Measurements from ENCODE around the gene AMZ1.

Gene AMZ1

DNA sequence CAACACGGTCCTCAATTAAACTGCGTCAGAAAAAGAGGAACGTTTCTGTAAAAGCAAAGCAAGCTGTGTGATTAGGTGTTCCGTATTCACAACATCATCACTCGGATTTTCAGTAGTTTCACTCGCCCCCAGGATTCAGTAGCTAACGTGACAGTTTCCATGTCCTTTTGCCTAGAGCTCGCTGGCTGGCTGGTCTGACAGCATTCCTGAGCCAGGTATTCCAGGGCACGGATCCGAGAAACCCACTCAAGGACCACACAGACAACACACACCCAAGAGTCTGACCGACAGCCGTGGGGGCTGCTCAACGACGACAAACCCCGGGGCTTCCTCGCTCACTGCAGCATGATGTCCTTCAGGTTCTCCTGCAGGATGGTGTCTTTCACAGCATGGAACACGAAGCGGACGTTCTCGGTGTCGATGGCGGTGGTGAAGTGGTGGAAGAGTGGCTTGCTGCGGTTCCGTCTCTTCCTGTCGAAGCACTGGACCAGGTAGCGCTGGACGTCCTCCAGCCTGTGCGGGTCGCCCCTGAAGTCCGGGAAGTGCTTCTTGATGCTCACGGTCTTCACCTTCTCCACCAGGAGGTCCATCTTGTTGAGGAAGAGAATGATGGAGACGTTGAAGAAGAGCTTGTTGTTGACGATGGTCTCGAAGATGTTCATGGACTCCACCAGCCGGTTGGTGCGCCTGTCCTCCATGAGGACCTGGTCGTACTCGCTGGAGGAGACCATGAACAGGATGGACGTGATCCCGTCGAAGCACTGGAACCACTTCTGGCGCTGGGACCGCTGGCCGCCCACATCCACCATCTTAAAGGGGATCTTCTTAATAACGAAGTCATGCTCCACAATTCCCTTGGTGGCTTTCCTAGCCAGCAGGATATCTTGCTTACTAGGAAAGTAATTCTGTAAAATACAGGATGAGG, 43.1 kb downstream of the AMZ1 start:
- H3K27me3 ChIP-seq (replicated peaks in 2 of 5; ENCODE audit: control insufficient read depth in 4 of 5, insufficient read depth in 5 of 5, low read length in 4 of 5) = no peaks in the 10 kb centered on the region
- no peak for DNase-seq
- no peaks in the 10 kb centered on the region for H3K9me3 ChIP-seq (ENCODE audit: control extremely low read depth in 1 of 5, control insufficient read depth in 4 of 5, insufficient read depth in 2 of 5, low read depth in 1 of 5, low read length in 4 of 5)
- peak overlapping the region; percentile 98 to 99 for H3K27ac ChIP-seq (ENCODE audit: insufficient read depth in 1 of 2, low read depth in 1 of 2, low read length in 2 of 2, poor library complexity in 1 of 2, severe bottlenecking in 2 of 2)
- no peak overlapping the region for H3K4me3 ChIP-seq (ENCODE audit: control insufficient read depth in 1 of 7, extremely low read depth in 1 of 7, insufficient read depth in 4 of 7, low read depth in 2 of 7, low read length in 6 of 7)
- 98% methylated on average over 41 of the region's 45 CpGs for WGBS (ENCODE audit: insufficient coverage)
- H3K36me3 ChIP-seq (ENCODE audit: control insufficient read depth in 4 of 4, insufficient read depth in 4 of 4, low read length in 3 of 4) = peaks cover 7 to 49% (median 25%) of the 10 kb centered on the region in 4 experiments
- POLR2A ChIA-PET = interaction anchor here (0.5 to 0.8 kb wide), 2 partner anchors 12 to 89 kb away, joined by 3 read pairs; no protein-coding TSS in a partner anchor
- CTCF ChIA-PET = interaction anchor here (0.9 to 23.9 kb wide), 5 partner anchors 12 to 33 kb away, joined by 3 to 441 read pairs (median 4); no protein-coding TSS in a partner anchor
- H3K4me1 ChIP-seq (ENCODE audit: control extremely low read depth in 1 of 4, control insufficient read depth in 4 of 4, insufficient read depth in 4 of 4, low read length in 3 of 4) = peaks cover 14 to 82% (median 74%) of the 10 kb centered on the region in 4 experiments

DNA sequence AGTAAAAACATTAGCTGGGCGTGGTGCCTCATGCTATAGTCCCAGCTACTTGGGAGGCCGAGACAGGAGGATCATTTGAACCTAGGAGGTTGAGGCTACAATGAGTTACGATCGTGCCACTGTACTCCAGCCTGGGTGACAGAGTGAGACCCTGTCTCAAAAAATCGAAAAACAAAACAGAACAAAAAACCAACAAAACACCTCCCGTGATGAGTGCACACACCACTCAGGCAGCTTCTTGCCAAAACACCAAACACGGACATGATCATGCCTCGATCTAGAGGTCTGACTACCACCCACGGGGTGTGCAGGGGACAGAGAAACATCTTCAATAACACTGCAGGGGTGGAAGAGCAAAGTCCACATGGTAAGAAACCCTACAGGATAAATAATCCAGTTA, 44.4 kb downstream of the AMZ1 start:
- ChIA-PET CTCF (interaction anchor here (0.9 to 23.9 kb wide), 5 partner anchors 13 to 32 kb away, joined by 3 to 441 read pairs (median 3); no protein-coding TSS in a partner anchor), POLR2A (no interaction called here)
- H3K27ac ChIP-seq (ENCODE audit: insufficient read depth in 1 of 2, low read depth in 1 of 2, low read length in 2 of 2, poor library complexity in 1 of 2, severe bottlenecking in 2 of 2) = peak overlapping the region; percentile 98 to 99
- H3K27me3 ChIP-seq (replicated peaks in 2 of 5; ENCODE audit: control insufficient read depth in 4 of 5, insufficient read depth in 5 of 5, low read length in 4 of 5) = no peaks in the 10 kb centered on the region
- no peak overlapping the region for H3K4me3 ChIP-seq (ENCODE audit: control insufficient read depth in 1 of 7, extremely low read depth in 1 of 7, insufficient read depth in 4 of 7, low read depth in 2 of 7, low read length in 6 of 7)
- H3K4me1 ChIP-seq (ENCODE audit: control extremely low read depth in 1 of 4, control insufficient read depth in 4 of 4, insufficient read depth in 4 of 4, low read length in 3 of 4) = peaks cover 17 to 95% (median 84%) of the 10 kb centered on the region in 4 experiments
- peaks cover 7 to 41% (median 17%) of the 10 kb centered on the region in 4 experiments for H3K36me3 ChIP-seq (ENCODE audit: control insufficient read depth in 4 of 4, insufficient read depth in 4 of 4, low read length in 3 of 4)
- DNase-seq = peak in 1 of 3 donors; percentile 24
- 98% methylated on average over 4 of the region's 9 CpGs for WGBS (ENCODE audit: insufficient coverage)
- H3K9me3 ChIP-seq (ENCODE audit: control extremely low read depth in 1 of 5, control insufficient read depth in 4 of 5, insufficient read depth in 2 of 5, low read depth in 1 of 5, low read length in 4 of 5) = no peaks in the 10 kb centered on the region

DNA sequence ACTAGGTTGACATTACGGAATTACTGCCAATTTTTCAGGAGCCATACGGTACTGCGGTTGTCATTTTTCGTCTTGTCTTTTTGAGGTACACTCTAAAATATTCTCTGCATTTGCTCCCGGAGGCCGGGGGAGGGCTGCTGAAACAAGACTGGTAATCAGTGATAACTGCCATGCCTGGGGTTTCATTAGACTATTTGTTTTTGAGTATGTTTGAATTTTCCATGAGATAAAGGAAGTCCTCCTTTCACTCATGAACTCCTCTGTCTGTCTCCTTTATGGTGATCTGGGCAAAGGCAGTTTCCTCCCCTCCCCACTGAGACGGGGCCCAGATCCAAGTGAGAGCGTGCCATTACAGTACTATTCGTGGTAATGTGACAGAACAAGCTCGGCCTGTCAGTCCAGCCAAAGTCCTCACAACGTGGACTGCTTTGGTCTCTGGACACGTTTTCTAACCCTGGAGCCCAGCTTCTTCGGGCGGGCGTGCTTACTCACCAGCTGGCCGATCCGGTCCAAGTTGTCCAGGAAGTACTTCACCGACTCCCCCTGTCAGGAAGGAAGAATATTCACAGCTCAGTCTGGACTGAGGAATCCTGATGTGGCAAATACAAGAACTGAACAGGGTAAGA, 45.1 kb downstream of the AMZ1 start:
- Histone ChIP-seq H3K4me1 (ENCODE audit: control extremely low read depth in 1 of 4, control insufficient read depth in 4 of 4, insufficient read depth in 4 of 4, low read length in 3 of 4) (peaks cover 17 to 100% (median 89%) of the 10 kb centered on the region in 4 experiments), H3K36me3 (ENCODE audit: control insufficient read depth in 4 of 4, insufficient read depth in 4 of 4, low read length in 3 of 4) (peaks cover 7 to 41% (median 17%) of the 10 kb centered on the region in 4 experiments), H3K27ac (ENCODE audit: insufficient read depth in 1 of 2, low read depth in 1 of 2, low read length in 2 of 2, poor library complexity in 1 of 2, severe bottlenecking in 2 of 2) (peak overlapping the region; percentile 98 to 99), H3K9me3 (ENCODE audit: control extremely low read depth in 1 of 5, control insufficient read depth in 4 of 5, insufficient read depth in 2 of 5, low read depth in 1 of 5, low read length in 4 of 5) (no peaks in the 10 kb centered on the region), H3K27me3 (replicated peaks in 2 of 5; ENCODE audit: control insufficient read depth in 4 of 5, insufficient read depth in 5 of 5, low read length in 4 of 5) (no peaks in the 10 kb centered on the region), H3K4me3 (ENCODE audit: control insufficient read depth in 1 of 7, extremely low read depth in 1 of 7, insufficient read depth in 4 of 7, low read depth in 2 of 7, low read length in 6 of 7) (peak overlapping the region in 2 of 7 experiments; percentile 27 to 32)
- CTCF ChIA-PET = interaction anchor here (1.2 to 23.9 kb wide), 2 partner anchors 14 to 28 kb away, joined by 4 to 441 read pairs; no protein-coding TSS in a partner anchor
- POLR2A ChIA-PET = interaction anchor here (0.7 to 1.8 kb wide), 3 partner anchors 10 to 28 kb away, joined by 3 to 6 read pairs (median 3); no protein-coding TSS in a partner anchor
- peak in 2 of 3 donors; percentile 48 to 60 for DNase-seq
- WGBS (ENCODE audit: insufficient coverage) = 39% methylated on average over 14 of the region's 18 CpGs

DNA sequence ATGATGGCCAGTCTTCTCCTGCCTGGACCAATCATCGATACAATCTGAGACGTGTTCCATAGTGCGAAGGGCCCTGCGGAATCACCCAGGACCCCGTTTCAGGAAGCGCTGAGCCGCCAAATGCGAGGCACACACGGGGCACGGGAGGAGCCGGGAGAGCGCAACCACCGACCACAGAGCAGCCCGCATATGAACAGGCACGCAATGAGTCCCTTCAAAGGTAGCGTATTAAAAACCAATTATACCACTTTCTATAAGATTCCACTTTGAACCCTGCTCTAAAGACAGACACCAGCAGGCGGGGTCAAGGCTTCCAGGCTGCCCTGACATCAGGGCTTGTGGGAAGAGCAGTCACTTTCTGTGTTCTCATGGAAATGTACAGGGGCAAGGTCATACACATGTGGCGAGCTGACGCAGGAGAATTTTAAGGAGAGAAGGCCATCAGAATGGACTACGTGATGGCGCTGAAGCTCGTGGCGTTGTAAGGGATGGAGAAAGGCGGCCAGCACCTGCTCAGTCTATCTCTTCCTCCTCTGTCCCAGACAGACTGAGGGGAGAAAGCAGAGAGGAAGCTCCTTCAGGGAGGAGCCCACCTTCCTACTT, 46.2 kb downstream of the AMZ1 start:
- no peaks in the 10 kb centered on the region for H3K9me3 ChIP-seq (ENCODE audit: control extremely low read depth in 1 of 5, control insufficient read depth in 4 of 5, insufficient read depth in 2 of 5, low read depth in 1 of 5, low read length in 4 of 5)
- CTCF ChIA-PET = interaction anchor here (1.0 to 23.9 kb wide), 7 partner anchors 15 to 73 kb away, joined by 3 to 441 read pairs (median 5); no protein-coding TSS in a partner anchor
- H3K4me1 ChIP-seq (ENCODE audit: control extremely low read depth in 1 of 4, control insufficient read depth in 4 of 4, insufficient read depth in 4 of 4, low read length in 3 of 4) = peaks cover 17 to 100% (median 90%) of the 10 kb centered on the region in 4 experiments
- H3K27ac ChIP-seq (ENCODE audit: insufficient read depth in 1 of 2, low read depth in 1 of 2, low read length in 2 of 2, poor library complexity in 1 of 2, severe bottlenecking in 2 of 2) = peak overlapping the region; percentile 98 to 99
- 20% methylated on average over 19 of the region's 24 CpGs for WGBS (ENCODE audit: insufficient coverage)
- H3K4me3 ChIP-seq (ENCODE audit: control insufficient read depth in 1 of 7, extremely low read depth in 1 of 7, insufficient read depth in 4 of 7, low read depth in 2 of 7, low read length in 6 of 7) = peak overlapping the region in 2 of 7 experiments; percentile 19 to 31
- no peaks in the 10 kb centered on the region for H3K27me3 ChIP-seq (replicated peaks in 2 of 5; ENCODE audit: control insufficient read depth in 4 of 5, insufficient read depth in 5 of 5, low read length in 4 of 5)
- POLR2A ChIA-PET = interaction anchor here (0.8 to 5.5 kb wide), 14 partner anchors 11 to 130 kb away, joined by 3 to 105 read pairs (median 6); no protein-coding TSS in a partner anchor
- peak; percentile 72 to 85 (median 83) for DNase-seq
- H3K36me3 ChIP-seq (ENCODE audit: control insufficient read depth in 4 of 4, insufficient read depth in 4 of 4, low read length in 3 of 4) = peaks cover 7 to 39% (median 17%) of the 10 kb centered on the region in 4 experiments

DNA sequence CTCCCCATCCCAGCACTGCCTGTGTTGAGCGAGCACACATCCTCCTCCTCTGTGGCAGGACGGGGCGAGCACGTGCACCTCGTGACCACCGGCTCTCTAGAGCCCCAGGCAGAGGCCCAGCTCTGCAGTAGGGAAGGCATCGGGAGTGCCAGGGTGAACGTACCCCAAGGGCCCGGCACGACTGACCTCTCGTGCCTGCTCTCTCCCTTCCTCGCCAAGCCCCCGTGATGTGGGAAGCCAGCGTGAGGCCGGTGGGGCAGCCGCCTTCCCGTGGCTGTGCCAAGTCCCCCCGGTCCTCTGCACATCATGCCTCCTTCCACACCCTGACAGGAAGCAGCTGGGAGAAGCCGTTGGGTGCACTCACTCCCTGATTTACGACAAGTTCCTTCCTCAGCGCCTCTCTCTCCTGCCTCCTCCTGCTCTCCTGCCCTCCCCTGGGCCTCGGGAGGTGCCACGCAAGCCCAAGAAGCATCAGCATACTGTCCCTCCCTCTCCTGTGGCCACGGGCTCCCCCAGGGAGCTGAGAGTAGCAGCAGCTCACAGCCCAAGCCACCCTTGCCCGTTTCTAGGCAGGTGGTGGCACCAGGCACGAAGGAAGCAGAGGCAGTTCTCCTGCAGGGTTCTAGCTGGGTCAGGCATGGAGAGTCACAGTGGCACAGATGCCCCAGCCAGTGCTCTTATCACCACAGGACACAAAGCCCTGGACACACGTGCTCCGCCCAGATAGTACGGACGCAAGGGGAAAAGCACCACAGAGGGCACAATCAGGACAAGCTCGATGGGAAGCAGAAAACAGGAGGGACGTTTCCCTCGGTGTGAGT, 47.0 kb downstream of the AMZ1 start:
- Histone ChIP-seq H3K4me3 (ENCODE audit: control insufficient read depth in 1 of 7, extremely low read depth in 1 of 7, insufficient read depth in 4 of 7, low read depth in 2 of 7, low read length in 6 of 7) (peak overlapping the region in 3 of 7 experiments; percentile 26 to 39 (median 31)), H3K36me3 (ENCODE audit: control insufficient read depth in 4 of 4, insufficient read depth in 4 of 4, low read length in 3 of 4) (peaks cover 7 to 33% (median 18%) of the 10 kb centered on the region in 4 experiments), H3K9me3 (ENCODE audit: control extremely low read depth in 1 of 5, control insufficient read depth in 4 of 5, insufficient read depth in 2 of 5, low read depth in 1 of 5, low read length in 4 of 5) (no peaks in the 10 kb centered on the region), H3K27ac (ENCODE audit: insufficient read depth in 1 of 2, low read depth in 1 of 2, low read length in 2 of 2, poor library complexity in 1 of 2, severe bottlenecking in 2 of 2) (peak overlapping the region; percentile 98 to 99), H3K27me3 (replicated peaks in 2 of 5; ENCODE audit: control insufficient read depth in 4 of 5, insufficient read depth in 5 of 5, low read length in 4 of 5) (no peaks in the 10 kb centered on the region), H3K4me1 (ENCODE audit: control extremely low read depth in 1 of 4, control insufficient read depth in 4 of 4, insufficient read depth in 4 of 4, low read length in 3 of 4) (peaks cover 17 to 98% (median 86%) of the 10 kb centered on the region in 4 experiments)
- ChIA-PET CTCF (interaction anchor here (0.7 to 23.9 kb wide), 16 partner anchors 16 to 130 kb away, joined by 3 to 441 read pairs (median 4); no protein-coding TSS in a partner anchor), POLR2A (interaction anchor here (0.6 to 5.5 kb wide), 19 partner anchors 9 to 213 kb away, joined by 3 to 105 read pairs (median 5); no protein-coding TSS in a partner anchor)
- DNase-seq = peak; percentile 96 to 100 (median 99)
- WGBS (ENCODE audit: insufficient coverage) = 1% methylated on average over 26 of the region's 33 CpGs

Data from common myeloid progenitor, CD34-positive (primary cell).